NOMO-1 treated with DMSO at 0.1 percent for 48 hours (cell line): ENCODE results near the gene RNLS.

Experiments
- DNase-seq: peaks from one replicate; lab custom pipeline; 2025; ENCODE audit not compliant: unreplicated experiment; lab: John Stamatoyannopoulos, UW

The RNLS gene

DNA sequence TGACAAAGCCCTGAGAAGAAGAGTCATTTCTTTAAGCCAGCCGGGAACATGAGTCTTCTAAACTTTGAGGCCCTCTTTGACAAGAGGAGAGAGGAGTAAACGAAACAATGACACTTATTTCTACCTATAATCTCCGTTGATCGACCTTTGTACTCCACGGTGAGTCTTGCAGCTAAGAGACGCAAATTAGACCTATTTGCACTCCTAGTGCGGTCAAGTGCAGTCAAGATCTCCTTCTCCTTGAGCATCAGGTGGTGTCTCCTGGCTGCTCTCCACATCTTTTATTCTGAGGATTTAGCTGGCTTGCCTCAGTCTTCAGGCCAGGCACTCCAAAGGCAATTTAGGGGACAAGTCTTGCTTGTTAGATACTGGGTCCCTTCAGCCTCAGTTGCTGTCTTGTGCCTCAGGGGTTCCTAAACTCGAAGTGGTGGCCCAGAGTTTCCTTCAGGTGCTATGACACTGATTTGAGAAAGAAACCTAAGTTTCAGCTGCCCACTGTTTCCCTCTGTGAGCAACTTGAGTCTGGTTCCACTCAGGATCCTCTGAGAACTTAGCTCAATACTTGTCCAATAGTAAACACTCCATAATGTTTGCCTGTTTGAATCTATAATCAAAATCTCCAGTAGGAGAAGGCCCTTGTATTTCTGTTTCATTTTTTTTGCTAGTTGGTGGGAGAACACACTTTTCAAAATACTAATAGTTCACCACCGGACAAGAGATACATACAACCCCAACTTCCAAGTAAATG lies 312.9 kb downstream of the RNLS start:
- DNase-seq: no peak

DNA sequence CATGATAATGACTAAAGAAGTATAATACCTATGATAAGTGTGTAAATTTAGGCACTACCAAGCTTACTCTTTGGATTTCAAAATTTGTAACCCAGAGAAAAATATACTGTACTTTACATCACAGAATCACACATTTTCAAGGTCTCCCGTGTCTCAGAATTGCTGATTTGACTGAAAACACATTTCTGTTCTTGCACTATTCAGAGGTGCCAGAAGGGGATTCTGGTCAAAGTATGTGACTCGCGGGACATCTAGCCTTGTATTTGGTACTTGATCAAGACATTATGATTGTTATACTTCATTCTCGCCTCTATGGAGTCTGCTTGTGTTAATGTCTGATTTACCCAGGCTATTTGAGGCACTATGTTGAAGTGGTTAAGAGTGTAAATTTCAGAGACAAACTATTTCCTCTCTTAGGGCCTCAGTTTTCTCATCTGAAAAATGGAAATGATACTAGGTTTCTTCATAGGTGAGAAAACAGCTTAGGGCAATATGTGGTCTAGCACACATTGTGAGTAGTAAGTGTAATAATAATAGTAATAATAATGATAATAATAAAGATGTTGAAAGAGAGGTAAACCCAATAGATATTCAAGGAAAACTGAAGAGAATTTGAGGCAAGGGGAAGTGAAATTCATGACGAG lies 320.4 kb downstream of the RNLS start:
- no peak for DNase-seq

DNA sequence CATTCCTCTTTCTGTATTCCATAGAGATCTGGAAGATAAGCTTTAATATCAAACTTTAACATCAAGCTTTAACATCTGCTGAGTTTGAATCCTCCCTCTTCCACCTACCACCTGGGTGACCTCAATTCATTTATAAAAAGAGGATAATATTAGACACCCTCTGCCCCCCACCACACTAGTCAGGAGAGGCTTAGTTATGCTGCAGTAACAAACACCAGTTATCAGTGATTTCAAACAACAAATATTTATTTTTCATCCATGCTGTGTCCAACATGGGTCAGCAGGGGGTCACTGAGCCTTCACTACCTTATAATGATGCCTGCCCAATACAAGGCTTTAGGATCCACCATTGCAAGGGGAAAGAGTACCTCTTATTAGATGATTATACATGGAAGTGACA lies 322.0 kb downstream of the RNLS start:
- DNase-seq: no peak

DNA sequence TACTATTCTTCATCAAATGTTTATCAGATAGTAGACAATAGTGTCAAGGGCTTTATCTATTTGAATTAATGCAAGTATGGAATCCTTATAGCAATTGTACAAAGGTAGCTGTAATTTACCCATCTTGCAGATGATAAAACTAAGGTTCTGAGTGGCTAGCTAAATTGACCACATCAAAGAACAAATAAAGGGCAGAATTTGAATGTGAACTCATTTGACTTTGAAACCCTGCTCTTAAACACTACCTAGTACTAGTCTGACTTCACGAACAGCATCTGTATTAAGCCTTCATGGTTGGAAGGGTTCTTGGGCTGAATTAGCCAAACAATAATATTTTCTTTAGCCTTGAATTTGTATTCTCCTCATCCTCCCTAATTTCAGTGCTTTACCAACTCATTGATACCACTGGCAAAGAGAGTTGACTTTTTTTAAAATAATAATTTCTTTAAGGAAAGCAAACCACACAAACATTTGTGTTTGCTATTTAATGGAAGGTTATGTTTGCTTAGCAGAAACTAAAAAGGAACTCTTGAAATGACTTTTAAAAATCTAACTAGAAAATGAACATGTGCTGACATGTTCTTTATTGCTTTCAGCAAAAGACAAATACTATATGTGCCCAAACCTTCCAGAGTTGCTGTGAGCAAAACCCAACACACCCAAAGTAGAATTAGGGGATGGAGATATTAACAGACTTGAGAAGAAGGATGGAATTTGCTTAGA lies 322.6 kb downstream of the RNLS start:
- no peak for DNase-seq

DNA sequence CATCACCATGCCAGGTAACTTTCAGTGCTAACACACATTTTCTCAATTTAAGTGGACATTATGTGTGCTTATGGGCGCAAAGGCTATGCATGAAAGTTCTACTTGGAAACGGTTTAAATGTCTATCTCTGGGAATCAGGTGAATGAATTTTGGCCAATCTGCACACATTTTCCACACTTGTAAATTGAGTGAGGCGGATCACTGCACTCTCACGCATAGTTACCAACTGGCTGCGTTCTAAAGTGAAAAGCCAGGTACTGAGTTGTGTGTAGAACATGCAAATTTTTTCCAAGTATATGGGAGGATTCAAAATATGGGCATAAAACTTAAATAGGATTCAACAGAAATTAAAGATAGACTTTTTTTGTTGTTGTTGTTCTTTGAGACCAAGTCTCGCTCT lies 323.7 kb downstream of the RNLS start:
- DNase-seq: no peak

DNA sequence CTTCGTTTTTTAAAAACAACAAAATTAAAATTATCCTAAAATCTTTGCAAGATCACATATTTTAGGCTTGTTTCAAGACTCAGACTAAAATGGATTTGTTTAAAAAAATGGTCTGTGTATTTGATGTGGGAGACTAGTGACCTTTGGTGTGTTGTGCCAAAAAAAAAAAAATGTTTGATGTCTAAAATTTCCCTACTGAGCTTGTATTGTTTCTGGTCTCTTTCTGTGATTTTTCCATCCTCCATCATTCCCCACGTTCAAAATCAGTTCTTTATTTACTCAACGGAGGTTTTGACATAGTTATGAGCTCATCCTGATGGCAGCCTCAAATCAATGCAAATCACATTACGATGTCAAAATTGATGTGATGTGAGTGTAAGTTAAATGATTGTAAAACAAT lies 326.2 kb downstream of the RNLS start:
- DNase-seq: no peak

DNA sequence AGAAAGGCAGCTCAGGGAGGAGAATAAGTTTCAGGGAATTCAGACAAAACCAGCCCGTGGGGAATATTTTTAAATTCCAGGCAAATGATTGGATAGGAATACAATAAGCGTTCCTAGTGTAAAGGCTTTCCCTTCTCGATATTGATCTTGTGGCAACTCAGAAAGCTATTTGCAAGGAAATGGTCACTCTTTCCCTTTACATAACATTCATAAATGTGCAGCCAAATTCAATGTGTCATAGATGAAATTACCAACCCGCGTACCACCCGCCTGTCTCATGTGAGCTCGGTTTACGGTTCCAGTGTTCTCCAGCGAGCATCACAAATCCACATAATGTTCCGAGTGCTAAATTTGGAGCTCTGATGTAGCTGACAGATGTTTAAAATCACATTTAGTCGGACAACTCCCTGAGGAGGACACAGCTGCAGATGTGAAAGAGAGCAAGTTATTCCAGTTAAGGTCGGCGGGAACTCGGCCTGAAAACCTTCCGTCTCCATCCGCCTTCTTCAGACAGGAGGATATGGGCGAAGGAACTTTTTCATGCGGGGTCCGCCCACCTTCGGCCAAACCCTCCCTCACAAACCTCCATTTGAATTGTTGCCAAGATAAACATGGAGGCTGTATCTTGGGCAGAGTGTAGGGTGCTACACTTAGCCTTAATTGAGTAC lies 327.0 kb downstream of the RNLS start:
- no peak for DNase-seq

DNA sequence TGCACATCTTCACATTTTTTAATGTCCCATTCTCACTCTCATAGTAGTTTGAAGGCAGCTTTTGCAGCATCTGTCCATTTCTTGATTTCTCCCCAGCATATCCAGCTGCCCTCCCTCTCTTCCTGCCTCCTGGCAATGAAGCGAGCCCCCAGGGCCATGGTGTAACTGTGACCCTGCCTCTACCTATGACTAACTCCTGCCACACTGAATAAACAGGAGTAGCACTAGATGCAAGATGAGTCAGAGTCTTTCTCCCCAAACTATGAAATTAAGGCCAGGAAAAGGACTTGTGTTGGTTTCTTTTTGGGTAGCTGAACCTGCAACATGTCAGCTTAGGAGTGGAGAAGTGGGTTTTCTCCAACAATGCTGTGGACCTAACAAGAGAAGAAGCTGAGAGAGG lies 329.0 kb downstream of the RNLS start:
- DNase-seq: peak; percentile 12

DNA sequence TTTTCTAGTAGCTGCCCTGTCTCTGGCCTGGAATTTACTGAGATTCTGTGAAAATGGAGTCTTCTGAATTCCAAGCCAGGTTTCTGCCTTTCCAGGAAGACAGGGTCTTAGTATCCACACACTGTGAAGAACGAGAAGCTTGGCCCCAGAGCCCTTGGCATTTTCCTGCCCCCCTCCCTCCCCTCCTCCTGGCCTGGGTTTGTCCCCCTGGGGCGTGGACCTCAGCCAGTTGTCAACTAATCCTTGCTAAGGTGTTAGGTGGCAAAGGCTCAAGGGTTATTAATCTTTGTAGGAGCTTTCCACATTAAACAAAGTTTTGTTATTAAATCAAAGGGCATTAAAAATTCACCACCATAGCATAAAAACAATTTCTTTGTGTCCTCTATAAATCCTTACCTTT lies 329.5 kb downstream of the RNLS start:
- DNase-seq: no peak

DNA sequence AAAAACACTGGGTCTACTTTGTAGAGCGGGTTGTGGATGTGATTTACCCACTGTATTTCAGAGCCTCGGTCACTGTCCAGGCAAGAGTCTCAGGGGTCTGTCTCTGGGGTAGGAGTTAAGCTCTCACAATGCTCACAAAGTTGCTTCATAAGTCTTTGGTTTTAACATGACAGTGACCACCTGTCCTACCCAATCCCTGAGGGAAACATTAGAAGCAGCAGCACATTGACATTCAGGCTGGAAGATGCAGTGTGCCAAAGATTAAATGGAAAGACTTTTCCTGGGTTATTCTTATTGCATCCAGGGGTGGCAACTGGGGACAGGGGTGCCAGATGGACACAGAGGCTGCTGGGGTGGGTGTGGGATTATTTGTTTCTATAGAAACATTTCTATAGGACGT lies 330.0 kb downstream of the RNLS start:
- DNase-seq: no peak

DNA sequence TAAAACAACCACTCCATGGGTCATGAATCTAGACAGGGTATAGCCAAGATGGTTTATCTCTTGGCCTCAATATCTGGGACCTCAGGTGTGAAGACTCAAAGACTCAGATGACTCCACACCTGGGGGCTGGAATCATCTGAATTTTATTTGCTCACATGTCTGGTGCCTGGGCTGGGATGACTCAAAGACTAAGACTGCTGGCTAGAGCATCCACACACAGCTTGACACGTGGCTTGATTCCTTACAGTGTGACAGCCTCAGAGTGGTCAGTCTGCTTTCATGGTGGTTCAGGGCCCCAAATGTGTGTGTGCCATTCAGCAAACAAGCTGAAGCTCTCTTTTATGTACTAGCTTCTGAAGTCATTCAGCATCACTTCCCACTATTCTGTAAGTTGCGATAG lies 333.7 kb downstream of the RNLS start:
- DNase-seq: no peak

DNA sequence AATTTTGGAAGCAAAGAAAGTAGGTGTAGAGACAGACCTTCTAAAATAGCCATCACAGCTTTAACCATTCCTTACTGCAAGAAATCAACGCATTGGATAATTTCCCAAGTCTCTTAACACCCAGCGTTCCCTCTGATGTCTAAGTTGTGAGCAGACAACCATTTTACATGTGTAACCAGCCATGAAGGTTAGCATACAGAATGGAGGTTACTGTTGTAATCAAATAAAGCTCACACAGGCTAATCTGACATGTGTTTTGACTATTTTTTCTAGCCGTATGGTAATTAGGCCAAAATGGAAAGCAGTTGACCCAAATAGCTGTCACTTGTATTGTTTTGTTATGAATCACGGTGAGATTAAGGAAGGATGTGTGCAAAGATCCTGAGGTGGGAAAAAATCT lies 336.4 kb downstream of the RNLS start:
- DNase-seq: no peak

DNA sequence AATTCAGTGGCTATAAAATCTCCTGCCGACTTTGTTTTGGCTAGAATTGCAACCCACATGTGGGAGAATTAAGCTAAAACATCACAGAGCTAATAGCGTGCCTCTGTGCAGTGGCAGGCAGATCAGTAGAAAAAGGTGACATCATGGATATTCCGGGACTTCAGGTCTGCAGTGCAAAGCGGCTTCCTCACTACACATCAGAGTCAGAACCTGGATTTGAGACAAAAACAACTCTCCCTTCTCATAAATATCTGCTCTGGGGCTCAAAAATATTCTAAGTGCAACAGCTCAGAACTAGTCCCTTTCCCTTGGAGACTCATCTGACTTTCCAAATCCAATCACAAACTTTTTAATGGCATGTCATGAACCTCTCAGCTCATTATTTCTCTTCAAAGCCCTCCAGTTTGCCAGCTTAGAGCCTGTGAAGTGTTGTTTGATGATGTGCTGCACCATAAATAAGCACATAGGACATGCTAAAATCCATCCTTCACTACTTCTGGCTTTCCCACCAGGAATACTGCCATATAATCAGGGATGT lies 337.1 kb downstream of the RNLS start:
- no peak for DNase-seq

DNA sequence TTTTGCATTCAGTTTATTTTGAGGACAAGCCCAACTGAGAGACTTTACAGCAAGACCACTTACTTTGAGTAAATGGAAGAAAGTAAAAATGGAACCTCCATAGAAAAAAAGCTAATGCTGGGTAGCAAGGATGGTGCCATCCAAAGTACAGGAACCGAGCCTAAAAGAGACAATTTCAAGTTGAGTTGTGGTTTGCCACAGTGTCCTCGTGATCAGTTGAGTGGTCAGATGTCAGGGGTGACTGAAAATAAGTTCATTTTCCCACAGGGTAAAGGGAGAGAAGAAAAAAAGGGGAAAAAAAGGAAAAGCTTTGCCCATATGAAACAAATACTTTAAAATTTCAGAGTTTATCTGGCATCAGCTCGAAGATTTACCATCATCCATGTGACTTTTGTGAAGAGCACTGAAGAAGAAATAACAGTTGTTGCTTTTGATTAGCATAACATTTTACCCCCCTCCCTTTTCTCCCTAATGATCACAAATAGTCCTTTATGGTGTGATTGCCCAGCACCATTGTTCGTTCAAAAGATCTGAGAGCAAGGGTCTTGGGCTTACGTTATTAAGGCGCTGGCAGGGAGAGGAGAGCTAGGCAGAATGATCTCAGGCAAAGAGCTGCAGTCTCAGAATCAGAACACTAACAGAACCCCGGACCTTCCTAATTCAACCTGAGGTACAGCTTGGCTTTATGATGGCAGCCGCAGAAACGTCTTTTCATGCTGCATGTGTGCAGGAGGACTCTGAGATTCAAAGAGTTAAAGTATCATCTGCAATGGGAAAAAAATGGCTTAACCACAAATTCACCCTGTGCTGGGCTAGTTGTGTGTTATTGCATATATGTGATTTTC lies 338.1 kb downstream of the RNLS start:
- DNase-seq: peak; percentile 22

DNA sequence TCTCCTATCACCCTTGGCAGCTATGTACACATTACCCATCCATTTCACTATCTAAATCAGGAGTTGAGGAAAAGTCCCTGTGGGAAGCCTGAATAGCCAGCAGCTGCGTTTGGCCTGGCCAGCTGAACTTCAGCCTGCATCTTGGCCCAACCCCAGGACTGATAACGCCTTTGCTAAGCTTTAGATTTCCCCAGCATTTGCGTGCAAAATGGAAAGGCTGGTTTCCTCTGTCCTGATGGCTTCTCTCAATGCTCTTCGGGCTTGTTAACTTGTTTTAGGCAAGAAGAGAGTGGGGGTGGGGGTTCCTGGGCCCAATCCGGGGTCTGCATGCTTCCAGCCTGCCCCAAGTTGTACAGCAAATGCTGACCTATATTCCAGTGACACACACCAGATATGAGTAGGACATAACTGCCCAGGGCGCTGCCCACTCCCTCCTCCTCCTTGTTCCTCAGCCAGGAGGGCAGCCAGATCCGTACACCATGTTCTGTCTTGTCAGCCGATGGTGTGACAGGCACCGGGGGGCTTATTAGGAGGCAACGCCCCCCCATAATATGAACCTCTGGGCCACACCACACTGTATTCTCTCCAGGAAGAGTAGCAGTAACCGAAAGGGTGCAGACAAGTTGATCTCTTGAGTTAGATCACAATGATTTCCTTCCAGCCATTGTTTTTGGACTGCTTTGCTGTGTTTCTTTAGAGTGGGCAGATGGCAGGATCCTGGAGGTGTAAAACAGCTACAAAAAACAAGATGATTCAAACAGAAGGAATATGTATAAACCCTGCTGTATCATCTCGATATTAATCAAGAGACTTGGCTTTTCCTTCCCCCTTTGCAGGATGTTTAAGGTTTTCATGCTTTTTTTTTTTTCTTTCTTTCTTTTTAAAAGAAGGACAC lies 339.0 kb downstream of the RNLS start:
- no peak for DNase-seq

DNA sequence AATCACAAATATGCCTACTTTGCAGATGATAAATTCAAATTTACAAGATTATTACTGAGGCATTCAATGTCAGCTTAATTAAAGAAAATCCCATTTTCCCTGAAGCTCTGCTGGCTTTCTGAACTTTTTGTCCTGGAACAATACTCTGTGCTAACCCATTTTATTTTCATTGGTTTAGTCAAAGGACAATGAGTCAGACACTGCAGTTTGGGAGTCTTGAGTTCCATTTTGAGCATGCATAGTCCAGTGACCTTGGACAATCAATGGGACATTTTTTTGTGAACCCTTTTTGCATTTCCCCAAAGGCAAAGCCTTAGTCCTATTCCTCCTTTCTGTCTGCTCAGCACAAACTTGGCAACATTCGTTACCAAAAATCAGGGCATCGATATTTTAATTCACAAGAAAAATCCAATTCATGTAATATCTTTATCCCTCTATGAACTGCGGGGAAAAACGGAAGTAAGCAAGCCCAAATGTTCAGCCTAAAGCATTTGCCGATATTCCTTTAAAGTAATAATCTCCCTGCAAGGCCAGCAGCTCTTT lies 339.8 kb downstream of the RNLS start:
- no peak for DNase-seq

DNA sequence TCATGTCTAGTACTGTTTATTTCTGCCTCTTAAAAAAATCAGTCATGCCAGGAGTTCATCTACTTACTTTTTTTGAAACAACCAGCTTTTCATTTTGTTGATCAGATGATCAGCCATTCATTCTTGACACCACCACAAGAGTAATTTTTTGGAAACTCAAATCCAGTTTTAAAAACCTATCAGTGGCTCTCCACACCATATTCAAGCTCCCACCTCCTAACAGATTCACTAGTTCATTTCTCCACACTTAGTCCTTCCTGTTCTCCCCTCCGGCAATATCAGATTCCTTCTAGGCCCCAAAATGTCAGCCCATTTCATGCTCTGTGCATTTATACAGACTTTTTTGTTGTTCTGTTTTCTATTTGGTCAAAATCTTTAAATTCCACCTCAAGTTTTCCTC lies 341.6 kb downstream of the RNLS start:
- no peak for DNase-seq

DNA sequence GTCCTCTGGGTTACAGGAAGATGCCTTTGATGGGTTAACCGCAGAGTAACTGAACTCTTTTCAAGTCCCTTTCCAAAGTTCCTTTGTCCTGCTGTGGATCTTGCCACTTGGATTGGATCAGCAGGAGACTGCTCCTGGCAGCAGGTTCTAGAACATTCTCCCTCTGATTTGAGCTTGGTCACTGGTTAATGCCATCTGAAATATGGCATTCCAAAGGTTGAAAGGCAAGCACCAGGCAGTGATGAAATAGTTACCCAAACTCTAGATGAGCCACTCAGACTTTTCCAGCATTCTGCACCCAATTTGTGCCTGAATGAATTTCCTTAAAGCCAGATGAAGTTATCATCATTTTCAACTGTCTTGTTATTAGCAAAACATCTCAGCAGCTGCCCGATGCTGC lies 343.9 kb downstream of the RNLS start:
- DNase-seq: no peak

DNA sequence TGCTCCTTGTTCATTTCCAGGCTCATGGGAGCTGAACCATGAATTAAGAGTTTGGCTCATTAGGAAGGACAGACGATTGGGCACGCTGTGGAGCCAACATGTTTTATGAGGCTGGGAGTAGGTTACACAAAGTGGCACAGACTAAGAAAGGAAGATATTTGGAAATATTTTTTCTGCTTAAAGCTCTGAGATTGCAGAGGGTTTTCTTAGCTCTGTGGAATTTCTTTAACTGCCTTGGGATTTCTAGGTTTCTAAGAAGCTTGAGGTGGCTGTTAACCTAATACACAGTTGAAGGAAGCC lies 344.6 kb downstream of the RNLS start:
- DNase-seq: no peak
